ENCODE measurements around the gene SCO1. TPM values are rescaled to one million over a fixed set of nuclear protein-coding genes. Genes with fewer than 3 reads are reported as not detected.

SCO1 gene
- total and polyA plus RNA-seq, 2 of the 4 experiments (the other 2 are of a cell fraction) = 17.0 to 21.7 TPM

DNA sequence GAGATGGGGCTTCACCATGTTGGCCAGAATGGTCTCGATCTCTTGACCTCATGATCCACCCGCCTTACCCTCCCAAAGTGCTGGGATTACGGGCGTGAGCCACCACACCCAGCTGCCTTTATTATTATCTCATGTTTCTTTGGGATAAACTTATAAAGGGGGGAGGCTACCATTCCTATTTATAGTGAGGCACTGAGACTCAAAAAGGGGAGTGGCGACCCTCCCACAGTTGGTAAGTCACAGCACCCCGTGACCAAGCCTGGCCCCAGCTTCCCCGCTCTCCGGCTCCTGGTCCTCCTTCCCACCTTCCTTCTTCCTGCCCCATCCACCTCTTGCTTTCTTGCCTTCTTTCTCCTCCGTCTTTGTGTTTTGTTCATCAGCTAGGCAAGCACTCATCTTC is 45.4 kb downstream of the SCO1 start:
- H3K27ac ChIP-seq (ENCODE audit: insufficient read depth, low read length) = no peak overlapping the region

More for the DNA sequence above, 45.4 kb downstream of the SCO1 start:
- no peaks in the 10 kb centered on the region for H3K79me1 ChIP-seq (ENCODE audit: low read depth in 1 of 2, low read length in 2 of 2)
- H2BK5ac ChIP-seq (ENCODE audit: low read depth, low read length, poor library complexity, severe bottlenecking) = no peak overlapping the region
- no peaks in the 10 kb centered on the region for H3K9me3 ChIP-seq (ENCODE audit: control insufficient read depth, insufficient read depth, low read length)
- no peak overlapping the region for H2AFZ ChIP-seq (replicated peaks; ENCODE audit: low read length, poor library complexity)
- H2BK120ac ChIP-seq (ENCODE audit: low read depth, low read length) = no peak overlapping the region
- H4K8ac ChIP-seq (ENCODE audit: low read depth in 2 of 2, low read length in 2 of 2) = no peak overlapping the region
- no peaks in the 10 kb centered on the region for H3K36me3 ChIP-seq (ENCODE audit: control insufficient read depth, insufficient read depth, low read length)
- H3K4ac ChIP-seq (ENCODE audit: low read depth, low read length) = no peak overlapping the region
- H3K18ac ChIP-seq (ENCODE audit: low read depth, low read length) = no peak overlapping the region
- H3K4me2 ChIP-seq (ENCODE audit: low read depth, low read length) = no peak overlapping the region
- H2AK9ac ChIP-seq (replicated peaks; ENCODE audit: low read depth, low read length, poor library complexity) = no peak overlapping the region
- CTCF ChIA-PET = no interaction called here
- POLR2A ChIA-PET (ENCODE audit: unreplicated experiment) = no interaction called here
- TF ChIP-seq RFX5 (IDR thresholded peaks at IDR 0.05; ENCODE audit: low read depth, low read length) = no peak
- no peak for TF ChIP-seq MXI1 (IDR thresholded peaks at IDR 0.05; ENCODE audit: borderline replicate concordance, low read depth, low read length)
- no peak for TF ChIP-seq SMC3 (IDR thresholded peaks at IDR 0.05; ENCODE audit: low read depth, low read length)
- TF ChIP-seq, protein P1, sequence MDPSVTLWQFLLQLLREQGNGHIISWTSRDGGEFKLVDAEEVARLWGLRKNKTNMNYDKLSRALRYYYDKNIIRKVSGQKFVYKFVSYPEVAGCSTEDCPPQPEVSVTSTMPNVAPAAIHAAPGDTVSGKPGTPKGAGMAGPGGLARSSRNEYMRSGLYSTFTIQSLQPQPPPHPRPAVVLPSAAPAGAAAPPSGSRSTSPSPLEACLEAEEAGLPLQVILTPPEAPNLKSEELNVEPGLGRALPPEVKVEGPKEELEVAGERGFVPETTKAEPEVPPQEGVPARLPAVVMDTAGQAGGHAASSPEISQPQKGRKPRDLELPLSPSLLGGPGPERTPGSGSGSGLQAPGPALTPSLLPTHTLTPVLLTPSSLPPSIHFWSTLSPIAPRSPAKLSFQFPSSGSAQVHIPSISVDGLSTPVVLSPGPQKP (IDR thresholded peaks at IDR 0.05; ENCODE audit: borderline replicate concordance, low read depth, low read length) = no peak
- TF ChIP-seq FOS (IDR thresholded peaks at IDR 0.05; ENCODE audit: low read depth, low read length) = no peak
- no peak for TF ChIP-seq NFE2L2 (IDR thresholded peaks at IDR 0.05; ENCODE audit: low read depth, low read length)
- TF ChIP-seq CEBPB (IDR thresholded peaks at IDR 0.05; ENCODE audit: low read depth, low read length) = no peak
- TF ChIP-seq MAFK (IDR thresholded peaks at IDR 0.05; ENCODE audit: low read depth, low read length) = no peak
- TF ChIP-seq, protein P2, sequence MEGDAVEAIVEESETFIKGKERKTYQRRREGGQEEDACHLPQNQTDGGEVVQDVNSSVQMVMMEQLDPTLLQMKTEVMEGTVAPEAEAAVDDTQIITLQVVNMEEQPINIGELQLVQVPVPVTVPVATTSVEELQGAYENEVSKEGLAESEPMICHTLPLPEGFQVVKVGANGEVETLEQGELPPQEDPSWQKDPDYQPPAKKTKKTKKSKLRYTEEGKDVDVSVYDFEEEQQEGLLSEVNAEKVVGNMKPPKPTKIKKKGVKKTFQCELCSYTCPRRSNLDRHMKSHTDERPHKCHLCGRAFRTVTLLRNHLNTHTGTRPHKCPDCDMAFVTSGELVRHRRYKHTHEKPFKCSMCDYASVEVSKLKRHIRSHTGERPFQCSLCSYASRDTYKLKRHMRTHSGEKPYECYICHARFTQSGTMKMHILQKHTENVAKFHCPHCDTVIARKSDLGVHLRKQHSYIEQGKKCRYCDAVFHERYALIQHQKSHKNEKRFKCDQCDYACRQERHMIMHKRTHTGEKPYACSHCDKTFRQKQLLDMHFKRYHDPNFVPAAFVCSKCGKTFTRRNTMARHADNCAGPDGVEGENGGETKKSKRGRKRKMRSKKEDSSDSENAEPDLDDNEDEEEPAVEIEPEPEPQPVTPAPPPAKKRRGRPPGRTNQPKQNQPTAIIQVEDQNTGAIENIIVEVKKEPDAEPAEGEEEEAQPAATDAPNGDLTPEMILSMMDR (conservative IDR thresholded peaks at IDR 0.05; ENCODE audit: low read depth, low read length) = no peak
- TF ChIP-seq CHD1 (IDR thresholded peaks at IDR 0.05; ENCODE audit: low read depth, low read length) = no peak
- no peak for TF ChIP-seq RAD21 (IDR thresholded peaks at IDR 0.05; ENCODE audit: low read length)
- no peak for TF ChIP-seq RCOR1 (IDR thresholded peaks at IDR 0.05; ENCODE audit: insufficient replicate concordance, low read length)
- TF ChIP-seq, protein P3, sequence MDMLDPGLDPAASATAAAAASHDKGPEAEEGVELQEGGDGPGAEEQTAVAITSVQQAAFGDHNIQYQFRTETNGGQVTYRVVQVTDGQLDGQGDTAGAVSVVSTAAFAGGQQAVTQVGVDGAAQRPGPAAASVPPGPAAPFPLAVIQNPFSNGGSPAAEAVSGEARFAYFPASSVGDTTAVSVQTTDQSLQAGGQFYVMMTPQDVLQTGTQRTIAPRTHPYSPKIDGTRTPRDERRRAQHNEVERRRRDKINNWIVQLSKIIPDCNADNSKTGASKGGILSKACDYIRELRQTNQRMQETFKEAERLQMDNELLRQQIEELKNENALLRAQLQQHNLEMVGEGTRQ (IDR thresholded peaks at IDR 0.05; ENCODE audit: low read depth, low read length) = no peak
- TF ChIP-seq POLR2A (IDR thresholded peaks at IDR 0.05; ENCODE audit: low read depth, low read length) = no peak
- no peak for TF ChIP-seq MAZ (IDR thresholded peaks at IDR 0.05; ENCODE audit: borderline replicate concordance, low read depth, low read length)
- TF ChIP-seq BHLHE40 (IDR thresholded peaks at IDR 0.05; ENCODE audit: low read depth, low read length) = no peak
- DNase-seq = no peak
- no peak overlapping the region for H3K4me3 ChIP-seq (ENCODE audit: insufficient read depth, low read depth, low read length)
- 70% methylated on average over 3 of the region's 9 CpGs; no CpG with 5 or more reads in 1 of the 2 experiments for WGBS, 2 experiments (ENCODE audit: extremely low coverage in 2 of 2, insufficient read length in 1 of 2)
- H3K27me3 ChIP-seq (ENCODE audit: control insufficient read depth, insufficient read depth, low read length) = no peaks in the 10 kb centered on the region
- no peaks in the 10 kb centered on the region for H3K9me1 ChIP-seq (ENCODE audit: insufficient read depth, low read length)
- no peak overlapping the region for H3K23ac ChIP-seq (ENCODE audit: low read depth, low read length)
- no peak overlapping the region for H3K9ac ChIP-seq (ENCODE audit: low read depth, low read length)
- H3K4me1 ChIP-seq (ENCODE audit: control insufficient read depth, insufficient read depth, low read length) = no peaks in the 10 kb centered on the region; the same call in 1 of the 2 replicates
- H2BK20ac ChIP-seq (ENCODE audit: low read depth, low read length) = no peak overlapping the region
- no peak overlapping the region for H4K91ac ChIP-seq (ENCODE audit: insufficient read depth, low read depth, low read length)
- no TSS peak for BruUV-seq (replicated peaks)
- no peak overlapping the region for H2AK5ac ChIP-seq (ENCODE audit: low read depth, low read length)
- no peak overlapping the region for H4K5ac ChIP-seq (ENCODE audit: low read depth, low read length)
- no peaks in the 10 kb centered on the region for H4K20me1 ChIP-seq (ENCODE audit: insufficient read depth, low read length)
- dilution Hi-C loops (cut with HindIII; ENCODE audit: low sequenced_read_pairs, unreplicated experiment) = no loop called here
- intact Hi-C loops (cut with micrococcal nuclease) = no loop called here
- in situ Hi-C loops (cut with MboI; ENCODE audit: low sequenced_read_pairs) = loop anchor here (25.0 kb wide), 1 partner anchor 1335 kb away; the partner anchor contains the start of gene ZNF18
- no peak for ATAC-seq (ENCODE audit: low read depth)
- H2BK15ac ChIP-seq (ENCODE audit: low read depth, low read length) = no peak overlapping the region
- no peak overlapping the region for H3K14ac ChIP-seq (replicated peaks; ENCODE audit: low read depth, low read length)
- no peak overlapping the region for H3K56ac ChIP-seq (ENCODE audit: extremely low read depth, insufficient read depth, low read length)
